HCT116 (cell line): Measurements from ENCODE around the gene ADGRD1.

Source experiments
- CTCF ChIP-seq, 3 experiments: fragments of 200-600 bp in 1 of 3; sonication (generic) in 1 of 3; IDR thresholded peaks in 2 of 3; conservative IDR thresholded peaks in 1 of 3; 2 replicates each; pipeline ENCODE4 v1.5.1; 2012 to 2017; ENCODE audit warnings: low read depth in 2 of 3, low read length in 2 of 3, antibody characterized with exemption in 1 of 3, borderline replicate concordance in 1 of 3, control low read depth in 1 of 3, mild to moderate bottlenecking in 1 of 3, mixed read lengths in 1 of 3, mixed run types in 1 of 3, moderate library complexity in 1 of 3; ENCODE audit not compliant: insufficient read depth in 1 of 3
- EZH2 ChIP-seq: fragments of 200-600 bp; sonication (generic); IDR thresholded peaks from 2 replicates; pipeline ENCODE4 v1.6.1; 2017; ENCODE audit warnings: antibody characterized with exemption, mixed run types
- POLR2A ChIP-seq: IDR thresholded peaks from 2 replicates; pipeline ENCODE4 v1.7.0; 2011; ENCODE audit warnings: borderline replicate concordance; ENCODE audit not compliant: insufficient read depth, insufficient read length; ENCODE audit errors: extremely low read depth
- POLR2AphosphoS5 ChIP-seq: IDR thresholded peaks from 2 replicates; pipeline ENCODE4 v1.6.1; 2011; ENCODE audit warnings: mild to moderate bottlenecking, low read depth, low read length, moderate library complexity
- REST ChIP-seq: IDR thresholded peaks from 2 replicates; pipeline ENCODE4 v1.6.1; 2012; ENCODE audit warnings: low read depth
- YY1 ChIP-seq: IDR thresholded peaks from 2 replicates; pipeline ENCODE4 v1.6.1; 2011; ENCODE audit warnings: low read length, low read depth, moderate library complexity, mild to moderate bottlenecking; ENCODE audit not compliant: insufficient replicate concordance; ENCODE audit errors: extremely low read depth
- ZFX ChIP-seq: fragments of 450-650 bp; IDR thresholded peaks from 2 replicates; pipeline ENCODE4 v1.6.1; 2017
- ZNF274 ChIP-seq: fragments of 200-500 bp; sonication (Bioruptor generic); IDR thresholded peaks from 2 replicates; pipeline ENCODE4 v1.6.1; 2014; ENCODE audit warnings: mild to moderate bottlenecking, low read depth, low read length, inconsistent platforms

GRCh38 chr12:131065279-131065678 lies 111.6 kb downstream of the ADGRD1 start:
- TF ChIP-seq CTCF (IDR thresholded peaks at IDR 0.05 in 2 of 3, conservative IDR thresholded peaks at IDR 0.05 in 1 of 3; ENCODE audit: borderline replicate concordance in 1 of 3, insufficient read depth in 1 of 3, low read depth in 2 of 3, low read length in 2 of 3) (no peak), POLR2A (no peak), REST (no peak), ZNF274 (no peak), POLR2AphosphoS5 (no peak), ZFX (no peak), EZH2 (no peak), YY1 (no peak)
